Neural crest cell (in vitro differentiated cells): ENCODE measurements around the gene FBLN5. TPM values are rescaled to one million over a fixed set of nuclear protein-coding genes. Genes with fewer than 3 reads are reported as not detected.

ENCODE experiments used
- DNase-seq: peaks from one replicate; pipeline ENCODE4 v3.0.0; 2021; ENCODE audit warnings: low read depth, mixed read lengths, low spot score
- H3K27ac Mint-ChIP-seq: one replicate; pipeline ENCODE4 v1.8.0; 2021; ENCODE audit warnings: mild to moderate bottlenecking, mixed read lengths; ENCODE audit not compliant: unreplicated experiment
- H3K27me3 Mint-ChIP-seq: 2 replicates; pipeline ENCODE4 v1.8.0; 2021; ENCODE audit warnings: low read depth, mild to moderate bottlenecking, mixed read lengths
- H3K36me3 Mint-ChIP-seq: 2 replicates; pipeline ENCODE4 v1.8.0; 2021; ENCODE audit warnings: low read depth, mild to moderate bottlenecking, mixed read lengths
- H3K4me1 Mint-ChIP-seq: 2 replicates; pipeline ENCODE4 v1.8.0; 2021; ENCODE audit warnings: mixed read lengths
- H3K4me3 Mint-ChIP-seq: one replicate; pipeline ENCODE4 v1.8.0; 2021; ENCODE audit warnings: mild to moderate bottlenecking, mixed read lengths
- H3K9me3 Mint-ChIP-seq: 2 replicates; pipeline ENCODE4 v1.8.0; 2021; ENCODE audit warnings: mixed read lengths
- total RNA-seq: library from RNA; stranded (reverse); gene quantifications from 2 replicates; pipeline ENCODE4 v1.2.1, GENCODE V29; 2021
- TF ChIP-seq, protein P1 (sequence below): fragments of 200-600 bp; sonication (generic); conservative IDR thresholded peaks from 2 replicates; pipeline ENCODE4 v1.5.0; 2021; ENCODE audit warnings: antibody characterized with exemption, mild to moderate bottlenecking

The FBLN5 gene
- total RNA-seq, 1 donor from 2014 or later = 1.0 TPM

DNA sequence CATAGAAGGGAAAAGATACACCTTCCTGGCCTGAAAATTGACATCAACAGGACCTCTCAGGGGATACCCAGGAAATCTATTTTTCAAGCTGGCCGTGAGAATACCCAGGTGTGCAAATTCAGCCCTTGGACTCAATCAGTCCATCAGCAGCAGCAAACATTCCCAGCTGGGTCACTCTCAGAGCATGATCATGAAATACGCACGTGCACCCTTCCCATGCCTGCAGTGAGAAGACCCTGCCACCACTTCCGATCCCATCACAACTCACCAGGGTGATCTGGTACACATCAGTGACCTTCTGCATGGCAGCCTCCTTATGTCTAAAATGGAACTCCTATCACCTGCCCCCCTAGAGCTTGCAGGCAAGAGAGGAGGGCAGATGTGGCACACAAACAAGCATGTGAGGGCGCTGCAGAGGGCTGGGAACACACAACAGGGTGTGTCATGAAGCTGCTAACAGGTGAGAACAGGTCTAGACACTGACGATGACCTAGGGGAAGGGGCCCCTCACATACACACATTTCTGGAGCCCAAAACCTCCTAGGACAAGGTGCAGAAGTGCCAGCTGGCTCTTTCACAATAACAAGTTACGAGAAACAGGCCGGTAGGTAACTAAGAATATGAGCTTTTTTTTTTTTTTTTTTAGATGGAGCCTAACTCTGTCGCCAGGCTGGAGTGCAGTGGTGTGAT is 42.4 kb downstream of the FBLN5 start:
- Mint-ChIP-seq H3K36me3 (no peaks in the 10 kb centered on the region), H3K4me1 (no peaks in the 10 kb centered on the region), H3K27ac (no peak overlapping the region), H3K27me3 (no peaks in the 10 kb centered on the region), H3K4me3 (no peak overlapping the region), H3K9me3 (no peaks in the 10 kb centered on the region)
- DNase-seq = no peak
- TF ChIP-seq, protein P1, sequence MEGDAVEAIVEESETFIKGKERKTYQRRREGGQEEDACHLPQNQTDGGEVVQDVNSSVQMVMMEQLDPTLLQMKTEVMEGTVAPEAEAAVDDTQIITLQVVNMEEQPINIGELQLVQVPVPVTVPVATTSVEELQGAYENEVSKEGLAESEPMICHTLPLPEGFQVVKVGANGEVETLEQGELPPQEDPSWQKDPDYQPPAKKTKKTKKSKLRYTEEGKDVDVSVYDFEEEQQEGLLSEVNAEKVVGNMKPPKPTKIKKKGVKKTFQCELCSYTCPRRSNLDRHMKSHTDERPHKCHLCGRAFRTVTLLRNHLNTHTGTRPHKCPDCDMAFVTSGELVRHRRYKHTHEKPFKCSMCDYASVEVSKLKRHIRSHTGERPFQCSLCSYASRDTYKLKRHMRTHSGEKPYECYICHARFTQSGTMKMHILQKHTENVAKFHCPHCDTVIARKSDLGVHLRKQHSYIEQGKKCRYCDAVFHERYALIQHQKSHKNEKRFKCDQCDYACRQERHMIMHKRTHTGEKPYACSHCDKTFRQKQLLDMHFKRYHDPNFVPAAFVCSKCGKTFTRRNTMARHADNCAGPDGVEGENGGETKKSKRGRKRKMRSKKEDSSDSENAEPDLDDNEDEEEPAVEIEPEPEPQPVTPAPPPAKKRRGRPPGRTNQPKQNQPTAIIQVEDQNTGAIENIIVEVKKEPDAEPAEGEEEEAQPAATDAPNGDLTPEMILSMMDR = no peak

DNA sequence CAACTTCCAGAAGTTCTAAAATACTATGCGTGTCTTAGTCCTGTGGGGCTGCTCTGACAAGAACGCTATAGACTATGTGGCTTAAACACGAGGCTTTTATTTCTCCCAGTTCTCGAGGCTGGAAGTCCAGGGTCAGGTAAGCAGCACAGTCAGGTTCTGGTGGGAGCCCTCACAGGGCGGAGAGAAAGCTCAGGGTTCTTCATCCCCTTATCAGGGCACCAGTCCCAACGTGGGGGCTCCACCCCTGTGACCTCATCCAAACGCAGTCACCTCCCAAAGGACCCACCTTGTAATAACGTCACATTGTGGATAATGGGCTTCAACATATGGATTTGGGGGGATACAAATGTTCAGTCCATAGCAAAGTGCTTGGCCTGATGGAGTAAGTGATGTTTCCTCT is 43.0 kb downstream of the FBLN5 start:
- DNase-seq = no peak
- no peaks in the 10 kb centered on the region for H3K36me3 Mint-ChIP-seq
- H3K9me3 Mint-ChIP-seq = no peaks in the 10 kb centered on the region
- TF ChIP-seq, protein P1 = no peak
- peaks cover 4% of the 10 kb centered on the region for H3K4me1 Mint-ChIP-seq
- H3K4me3 Mint-ChIP-seq = no peak overlapping the region
- no peaks in the 10 kb centered on the region for H3K27me3 Mint-ChIP-seq
- H3K27ac Mint-ChIP-seq = no peak overlapping the region

DNA sequence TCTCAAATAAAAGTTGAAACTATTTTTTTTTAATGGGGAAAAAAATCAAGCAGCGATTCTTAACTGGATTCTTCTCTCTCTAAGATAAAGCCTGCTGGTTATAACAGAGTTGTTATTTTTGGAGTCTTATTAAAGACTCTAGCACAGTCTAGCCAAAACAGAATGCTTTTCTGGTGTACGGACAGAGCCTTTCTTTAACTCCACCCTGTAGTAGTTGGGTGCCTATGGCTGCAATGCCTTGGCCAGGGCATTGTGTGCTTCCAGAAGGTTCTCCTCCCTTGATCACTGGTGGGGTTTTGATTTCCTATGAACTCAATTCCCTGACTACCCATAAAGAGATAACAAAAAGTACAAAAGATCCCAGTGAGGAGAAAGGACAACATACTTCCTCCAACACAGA is 44.4 kb downstream of the FBLN5 start:
- H3K4me3 Mint-ChIP-seq = no peak overlapping the region
- H3K9me3 Mint-ChIP-seq = no peaks in the 10 kb centered on the region
- no peak for DNase-seq
- H3K27ac Mint-ChIP-seq = no peak overlapping the region
- H3K27me3 Mint-ChIP-seq = no peaks in the 10 kb centered on the region
- peaks cover 6% of the 10 kb centered on the region for H3K4me1 Mint-ChIP-seq
- TF ChIP-seq, protein P1 = no peak
- no peaks in the 10 kb centered on the region for H3K36me3 Mint-ChIP-seq

DNA sequence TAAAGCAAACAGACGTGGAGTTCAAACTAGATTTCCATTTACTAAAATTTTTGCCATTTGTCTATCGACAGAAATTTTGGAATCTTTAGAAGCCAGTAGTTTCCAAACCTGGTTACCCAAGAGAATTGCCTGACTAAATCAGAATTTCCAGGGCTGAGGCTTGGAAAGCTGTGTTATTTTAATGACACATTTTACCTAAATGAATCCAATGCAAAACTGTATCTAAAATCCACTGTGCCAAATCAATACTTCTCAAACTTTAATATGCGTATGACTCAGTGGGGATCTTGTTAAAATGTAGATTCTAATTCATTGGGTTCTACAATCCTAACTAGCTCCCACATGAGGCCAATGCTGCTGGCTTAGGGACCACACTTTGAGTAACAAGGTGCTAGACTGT is 45.2 kb downstream of the FBLN5 start:
- Mint-ChIP-seq H3K9me3 (no peaks in the 10 kb centered on the region), H3K4me3 (no peak overlapping the region), H3K27ac (no peak overlapping the region), H3K27me3 (peaks cover under 1% of the 10 kb centered on the region), H3K4me1 (peaks cover 8% of the 10 kb centered on the region), H3K36me3 (no peaks in the 10 kb centered on the region)
- TF ChIP-seq, protein P1 = no peak
- no peak for DNase-seq

DNA sequence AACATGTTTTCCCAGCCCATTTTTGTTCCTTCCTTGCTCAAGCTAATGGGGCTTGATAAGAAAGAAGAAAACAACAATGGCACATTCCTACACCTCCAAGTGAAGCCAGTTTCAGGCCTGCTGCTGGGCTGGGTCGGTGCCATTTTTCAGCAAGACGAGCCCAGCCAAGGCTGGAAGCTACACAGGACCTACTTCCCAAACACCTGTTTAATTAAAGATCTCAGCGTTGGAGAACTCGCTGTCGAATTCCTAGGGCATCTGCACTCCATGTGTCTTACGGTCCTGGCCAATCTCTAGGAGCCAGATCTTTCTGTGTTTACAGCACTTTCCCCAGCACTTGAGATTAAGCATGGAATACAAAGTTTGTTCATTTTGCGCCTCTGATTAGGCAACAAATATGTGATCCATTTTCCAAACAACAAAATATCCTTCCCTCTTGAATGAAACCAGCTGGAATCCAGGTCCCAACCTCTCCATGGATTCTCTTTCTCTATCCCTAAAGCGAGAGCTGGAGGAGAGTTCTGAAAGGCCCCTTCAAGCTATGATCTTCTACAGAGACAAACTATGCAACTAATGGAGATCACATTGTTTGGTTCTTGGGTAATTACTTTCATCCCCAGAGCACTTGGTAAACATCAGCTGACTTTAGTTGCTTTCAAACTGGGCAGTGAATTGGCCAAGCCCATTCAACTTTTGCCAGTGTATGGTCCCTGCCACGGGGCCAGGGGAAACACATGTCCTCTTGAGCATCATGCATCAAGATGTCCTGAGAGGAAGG is 45.9 kb downstream of the FBLN5 start:
- Mint-ChIP-seq H3K27me3 (peaks cover 6% of the 10 kb centered on the region), H3K36me3 (no peaks in the 10 kb centered on the region), H3K27ac (no peak overlapping the region), H3K4me3 (no peak overlapping the region), H3K4me1 (peaks cover 13% of the 10 kb centered on the region), H3K9me3 (no peaks in the 10 kb centered on the region)
- no peak for DNase-seq
- TF ChIP-seq, protein P1 = no peak
